Spinal cord (tissue), 10 donors: Measurements from ENCODE around the gene SH3PXD2B. TPM values are rescaled to one million over a fixed set of nuclear protein-coding genes. Genes with fewer than 3 reads are reported as not detected.

Experiments
- DNase-seq, 6 donors: peaks; one replicate each; pipeline versions ENCODE4 v3.0.0 to v3.0.0-alpha.2; 2013 to 2015; ENCODE audit warnings: low spot score in 6 of 6, low read depth in 4 of 6
- H3K27ac ChIP-seq: one replicate; pipeline ENCODE4 v1.5.1; 2013; ENCODE audit warnings: low read depth, low read length, control low read depth
- H3K27me3 ChIP-seq: one replicate; pipeline ENCODE4 v1.6.1; 2013; ENCODE audit warnings: low read length; ENCODE audit not compliant: control insufficient read depth, insufficient read depth
- H3K36me3 ChIP-seq: one replicate; pipeline ENCODE4 v1.6.1; 2013; ENCODE audit warnings: low read length; ENCODE audit not compliant: control insufficient read depth, insufficient read depth
- H3K4me1 ChIP-seq: one replicate; pipeline ENCODE4 v1.6.1; 2013; ENCODE audit warnings: low read length; ENCODE audit not compliant: control insufficient read depth, insufficient read depth
- H3K4me3 ChIP-seq: one replicate; pipeline ENCODE4 v1.5.1; 2013; ENCODE audit warnings: low read depth, low read length, control low read depth
- H3K9me3 ChIP-seq: one replicate; pipeline ENCODE4 v1.6.1; 2013; ENCODE audit warnings: low read length; ENCODE audit not compliant: control insufficient read depth, insufficient read depth
- WGBS: methylation state at CpG from one replicate; pipeline ENCODE4 v1.1.5; 2013; ENCODE audit warnings: missing lambda C conversion rate; ENCODE audit not compliant: insufficient coverage; 5-methylcytosine and 5-hydroxymethylcytosine counted together
- polyA plus RNA-seq, 2 donors: library from polyadenylated mRNA; unstranded; fragments of 120-200 nt; gene quantifications; one replicate each; pipeline ENCODE4 v1.2.1, GENCODE V29; 2013; ENCODE audit not compliant: insufficient read length in 2 of 2
- total RNA-seq, 2 donors: library from RNA; depleted of rRNA in 1 of 2; stranded (reverse); fragments of 120-200 nt in 1 of 2; fragments of >200 nt in 1 of 2; gene quantifications; one replicate each; pipeline versions ENCODE4 v1.2.3 to v1.2.4, GENCODE V29; 2013 to 2014
- donor health status: healthy.

SH3PXD2B gene
- total and polyA plus RNA-seq, 4 donors: 18.3 to 64.8 (median 42.5) TPM

DNA sequence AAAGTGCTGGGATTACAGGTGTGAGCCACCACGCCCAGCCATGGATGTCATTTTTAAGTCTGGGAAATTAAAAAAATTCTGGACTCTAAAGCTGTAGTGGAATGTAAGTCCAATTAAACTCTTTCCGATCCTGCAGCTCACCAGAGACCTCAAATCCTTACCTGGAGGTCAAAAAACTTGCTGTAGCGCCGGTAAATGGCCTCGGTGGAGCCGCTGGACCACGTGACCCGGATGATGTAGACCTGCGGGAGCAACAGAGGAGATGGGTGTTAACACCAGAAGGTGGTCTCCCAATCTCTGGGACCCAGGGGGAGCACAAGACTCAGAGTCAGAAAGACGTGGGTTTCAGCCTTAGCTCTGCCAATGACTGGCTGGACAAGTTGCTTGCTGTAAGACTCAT lies 32.1 kb downstream of the SH3PXD2B start:
- H3K27ac ChIP-seq: no peak overlapping the region
- H3K27me3 ChIP-seq: no peaks in the 10 kb centered on the region
- peaks cover 21% of the 10 kb centered on the region for H3K36me3 ChIP-seq
- H3K9me3 ChIP-seq: no peaks in the 10 kb centered on the region
- no peak for DNase-seq
- 92% methylated on average over 9 of the region's 10 CpGs for WGBS
- peaks cover 78% of the 10 kb centered on the region for H3K4me1 ChIP-seq
- H3K4me3 ChIP-seq: no peak overlapping the region

DNA sequence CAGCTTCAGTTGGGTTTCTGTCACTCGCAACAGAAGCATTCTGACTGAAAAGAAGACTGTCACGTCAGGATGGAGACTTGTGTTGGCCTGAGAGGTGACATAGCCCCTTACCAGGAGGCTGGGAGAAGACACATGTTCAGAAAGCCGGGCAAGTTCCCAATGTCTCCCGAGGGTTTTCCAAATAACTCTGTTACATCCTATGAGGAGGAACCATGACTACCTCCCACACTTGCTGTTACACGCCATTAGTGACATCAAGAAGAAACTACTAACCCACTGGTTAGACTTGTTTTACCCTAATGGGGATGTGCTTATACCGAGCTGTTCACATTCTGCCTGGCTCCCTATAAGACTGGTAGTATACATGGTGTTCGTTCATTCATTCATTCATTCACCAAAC lies 33.3 kb downstream of the SH3PXD2B start:
- no peak overlapping the region for H3K4me3 ChIP-seq
- peaks cover 74% of the 10 kb centered on the region for H3K4me1 ChIP-seq
- DNase-seq: no peak
- H3K27ac ChIP-seq: peak overlapping the region; percentile 88
- no peaks in the 10 kb centered on the region for H3K9me3 ChIP-seq
- H3K27me3 ChIP-seq: no peaks in the 10 kb centered on the region
- 80% methylated on average over 1 of the region's 7 CpGs for WGBS
- H3K36me3 ChIP-seq: peaks cover 21% of the 10 kb centered on the region

DNA sequence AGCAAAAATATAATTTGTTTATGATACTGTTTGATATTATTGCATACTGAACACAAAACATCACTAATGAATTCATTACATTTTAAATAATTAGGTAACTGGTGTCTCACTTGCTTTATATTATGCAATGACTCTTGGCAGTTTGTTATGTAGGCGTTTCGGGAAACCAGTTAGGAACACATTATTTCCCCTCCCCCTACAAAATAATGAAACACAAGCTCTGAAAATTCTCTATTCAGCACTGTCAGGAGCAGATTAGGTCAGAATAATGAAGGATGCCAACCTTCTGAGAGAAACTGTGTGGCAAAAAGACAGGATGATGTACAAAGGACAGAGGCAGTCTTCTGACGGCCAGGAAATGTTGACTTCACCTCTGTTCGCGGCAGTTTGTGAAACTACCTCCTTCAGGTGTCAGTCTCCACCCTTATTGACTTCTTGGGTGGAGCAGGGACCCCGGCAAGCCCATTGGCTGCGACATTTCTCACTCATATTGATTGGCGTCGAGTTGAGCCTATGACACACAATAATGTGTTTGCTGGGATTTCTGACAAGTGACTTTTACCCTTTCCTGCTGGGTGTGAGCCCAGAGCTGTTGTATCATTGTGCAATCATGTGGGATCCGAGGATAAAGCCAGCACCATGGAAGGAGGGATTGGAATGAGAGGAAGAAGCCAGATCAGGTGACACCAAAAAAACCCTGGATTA lies 33.9 kb downstream of the SH3PXD2B start:
- peaks cover 26% of the 10 kb centered on the region for H3K36me3 ChIP-seq
- no peaks in the 10 kb centered on the region for H3K9me3 ChIP-seq
- peak overlapping the region; percentile 88 for H3K27ac ChIP-seq
- DNase-seq: peak in 2 of 6 donors; percentile 52 to 88
- H3K27me3 ChIP-seq: no peaks in the 10 kb centered on the region
- 67% methylated on average over 8 of the region's 10 CpGs for WGBS
- peaks cover 73% of the 10 kb centered on the region for H3K4me1 ChIP-seq
- H3K4me3 ChIP-seq: no peak overlapping the region

DNA sequence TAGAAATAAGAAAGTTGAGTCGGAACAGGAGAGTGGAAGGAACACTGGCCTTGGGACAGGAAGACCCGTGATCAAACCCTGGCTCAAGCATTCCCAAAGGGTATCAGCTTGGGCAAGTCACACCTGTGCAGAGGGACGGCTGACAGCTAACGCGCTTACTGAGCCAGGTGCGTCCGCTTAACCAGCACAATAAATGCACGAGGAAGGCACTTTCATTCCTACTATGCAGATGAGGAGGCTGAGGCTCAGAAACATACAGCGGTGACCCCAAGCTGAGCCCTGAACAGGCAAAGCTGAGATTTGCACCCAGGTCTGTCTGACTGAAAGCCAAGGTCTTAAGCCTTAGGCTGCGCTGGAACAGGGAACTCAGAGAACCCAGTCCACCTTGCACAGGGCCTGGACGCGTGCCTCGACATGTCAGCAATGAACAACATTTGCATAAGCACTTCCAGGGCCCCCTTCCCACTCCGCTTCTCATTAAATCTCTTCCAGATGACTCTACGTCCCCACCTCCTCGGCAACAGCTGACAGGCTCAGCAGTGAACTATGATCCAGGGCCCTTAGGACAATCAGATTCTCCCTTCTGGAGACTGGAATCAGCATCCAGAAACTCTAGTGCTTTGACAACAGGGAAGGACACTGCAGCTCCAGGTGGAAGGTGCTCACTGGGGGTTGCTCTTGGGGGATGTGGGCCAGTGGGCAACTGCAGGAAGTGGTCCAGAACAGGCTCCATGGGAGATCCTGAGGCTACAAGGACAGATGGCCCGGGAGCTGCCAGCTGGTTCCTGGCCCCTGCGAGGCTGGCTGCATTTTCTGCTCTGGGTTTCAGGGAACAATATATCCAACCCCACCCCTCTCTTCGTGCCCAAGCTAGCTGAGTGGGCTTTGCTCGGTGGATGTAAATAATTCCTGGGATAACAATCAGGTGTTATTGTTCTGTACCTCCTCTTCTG lies 35.2 kb downstream of the SH3PXD2B start:
- Histone ChIP-seq H3K36me3 (peaks cover 23% of the 10 kb centered on the region), H3K9me3 (no peaks in the 10 kb centered on the region), H3K4me3 (no peak overlapping the region), H3K27me3 (no peaks in the 10 kb centered on the region), H3K4me1 (peaks cover 77% of the 10 kb centered on the region), H3K27ac (peak overlapping the region; percentile 88)
- 55% methylated on average over 14 of the region's 20 CpGs for WGBS
- peak in 1 of 6 donors; percentile 75 for DNase-seq

DNA sequence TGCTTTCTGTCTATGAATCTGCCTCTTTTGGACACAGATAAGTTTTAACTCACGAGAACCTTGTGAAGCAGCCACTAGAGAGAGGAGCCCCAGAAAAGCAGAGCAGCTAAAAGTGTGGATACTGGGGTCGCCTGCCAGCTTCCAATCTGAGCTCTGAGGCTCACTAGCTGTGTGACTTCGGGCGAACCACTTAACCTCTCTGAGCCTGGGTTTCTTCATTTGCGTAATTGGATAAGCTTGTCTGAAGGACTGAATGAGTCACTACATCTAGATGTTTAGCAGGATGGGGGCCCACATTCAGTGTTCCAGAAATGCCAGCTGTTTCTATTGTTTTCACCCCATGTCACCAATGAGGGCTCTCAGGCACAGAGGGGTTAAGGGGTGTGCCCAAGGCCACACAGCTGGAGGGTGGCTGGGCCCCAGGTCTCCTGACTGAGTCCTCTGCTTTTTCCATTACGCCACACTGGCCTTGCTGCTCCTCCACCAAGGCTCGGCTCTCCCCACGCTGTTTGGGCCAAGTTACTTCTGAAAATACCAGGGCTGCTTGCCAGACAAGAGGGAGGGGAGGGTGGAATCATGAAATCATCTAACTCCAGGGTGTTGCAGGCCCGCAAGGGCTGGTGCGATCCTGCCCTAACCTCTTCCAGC lies 36.2 kb downstream of the SH3PXD2B start:
- peaks cover 20% of the 10 kb centered on the region for H3K36me3 ChIP-seq
- no peaks in the 10 kb centered on the region for H3K27me3 ChIP-seq
- DNase-seq: peak in 2 of 6 donors; percentile 82 to 92
- H3K27ac ChIP-seq: peak overlapping the region; percentile 88
- peaks cover 83% of the 10 kb centered on the region for H3K4me1 ChIP-seq
- H3K9me3 ChIP-seq: no peaks in the 10 kb centered on the region
- 69% methylated on average over 8 of the region's 10 CpGs for WGBS
- H3K4me3 ChIP-seq: no peak overlapping the region

DNA sequence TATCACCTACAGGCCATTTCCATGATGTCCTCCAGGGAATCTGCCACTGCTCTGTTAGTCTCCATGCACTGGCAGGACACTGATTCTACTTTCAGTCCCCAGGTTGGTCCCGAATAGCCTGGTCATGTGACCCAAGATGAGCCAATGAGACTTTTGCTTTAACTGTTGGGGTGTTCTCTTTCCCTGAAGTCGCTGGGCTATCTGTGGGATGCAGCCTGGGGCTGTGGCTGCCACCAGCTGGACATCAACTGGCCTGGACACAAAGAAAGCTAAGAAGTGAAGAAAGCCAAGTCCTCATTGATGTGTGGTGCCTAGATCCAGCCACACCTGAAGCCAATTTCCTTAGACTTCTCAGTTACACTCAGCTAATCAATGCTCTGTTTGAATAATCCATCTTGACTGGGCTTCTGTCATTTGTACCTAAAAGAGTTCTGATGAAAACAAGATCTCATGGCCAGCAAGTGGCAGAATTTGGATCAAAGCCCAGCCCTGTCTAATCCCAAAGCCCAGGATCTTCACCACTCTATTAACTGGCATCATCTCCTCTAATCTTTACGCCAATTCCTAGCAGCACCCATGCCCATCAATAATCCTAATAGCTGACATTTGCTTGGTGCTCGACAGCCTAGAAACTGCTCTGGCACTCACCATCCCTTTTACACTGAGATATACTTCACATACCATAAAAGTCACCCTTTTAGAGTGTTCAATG lies 37.0 kb downstream of the SH3PXD2B start:
- Histone ChIP-seq H3K36me3 (peaks cover 20% of the 10 kb centered on the region), H3K4me3 (no peak overlapping the region), H3K27ac (peak overlapping the region; percentile 88), H3K9me3 (no peaks in the 10 kb centered on the region), H3K27me3 (no peaks in the 10 kb centered on the region), H3K4me1 (peaks cover 83% of the 10 kb centered on the region)
- WGBS: 58% methylated on average over 3 of the region's 4 CpGs
- DNase-seq: no peak

DNA sequence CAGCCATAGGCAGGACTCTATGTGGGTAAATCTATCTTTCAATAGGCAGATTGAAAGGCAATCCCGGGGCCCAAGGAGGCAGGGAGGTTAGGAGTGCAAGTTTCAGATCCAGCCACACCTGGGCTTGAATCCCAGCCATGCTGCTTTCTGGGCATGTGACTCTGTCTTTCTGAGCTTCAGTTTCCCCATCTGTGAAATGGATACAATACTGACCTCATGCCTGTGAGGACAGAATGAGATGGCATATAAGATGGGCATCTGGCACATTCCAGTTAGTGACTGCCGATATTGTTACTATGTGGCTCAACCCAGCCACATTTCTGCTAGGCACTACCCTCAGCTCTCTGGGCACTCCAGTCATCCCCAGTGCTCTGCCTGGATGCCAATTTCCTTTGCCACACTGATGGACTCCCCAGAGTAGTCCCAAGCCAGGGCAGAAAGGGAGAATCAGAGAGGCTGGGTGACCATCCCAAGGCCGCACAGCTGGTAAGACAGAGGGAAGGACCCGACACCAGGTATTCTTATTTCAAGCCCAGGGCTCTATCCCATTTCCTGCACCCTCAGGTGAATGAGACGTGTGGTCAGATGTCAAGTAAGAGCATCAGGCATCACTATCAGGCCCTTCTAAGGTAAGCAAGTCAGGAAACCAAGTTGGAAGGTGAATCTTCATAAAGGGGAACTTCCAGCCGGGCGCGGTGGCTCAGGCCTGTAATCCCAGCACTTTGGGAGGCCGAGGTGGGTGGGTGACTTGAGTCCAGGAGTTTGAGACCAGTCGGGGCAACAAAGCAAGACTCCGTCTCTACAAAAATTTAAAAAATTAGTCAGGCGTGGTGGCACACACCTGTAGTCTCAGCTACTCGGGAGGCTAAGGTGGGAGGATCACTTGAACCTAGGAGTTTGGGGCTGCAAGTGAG lies 38.7 kb downstream of the SH3PXD2B start:
- no peak for DNase-seq
- Histone ChIP-seq H3K4me3 (no peak overlapping the region), H3K27me3 (no peaks in the 10 kb centered on the region), H3K9me3 (no peaks in the 10 kb centered on the region), H3K27ac (peak overlapping the region; percentile 83), H3K4me1 (peaks cover 80% of the 10 kb centered on the region), H3K36me3 (peaks cover 17% of the 10 kb centered on the region)
- 96% methylated on average over 12 of the region's 13 CpGs for WGBS

DNA sequence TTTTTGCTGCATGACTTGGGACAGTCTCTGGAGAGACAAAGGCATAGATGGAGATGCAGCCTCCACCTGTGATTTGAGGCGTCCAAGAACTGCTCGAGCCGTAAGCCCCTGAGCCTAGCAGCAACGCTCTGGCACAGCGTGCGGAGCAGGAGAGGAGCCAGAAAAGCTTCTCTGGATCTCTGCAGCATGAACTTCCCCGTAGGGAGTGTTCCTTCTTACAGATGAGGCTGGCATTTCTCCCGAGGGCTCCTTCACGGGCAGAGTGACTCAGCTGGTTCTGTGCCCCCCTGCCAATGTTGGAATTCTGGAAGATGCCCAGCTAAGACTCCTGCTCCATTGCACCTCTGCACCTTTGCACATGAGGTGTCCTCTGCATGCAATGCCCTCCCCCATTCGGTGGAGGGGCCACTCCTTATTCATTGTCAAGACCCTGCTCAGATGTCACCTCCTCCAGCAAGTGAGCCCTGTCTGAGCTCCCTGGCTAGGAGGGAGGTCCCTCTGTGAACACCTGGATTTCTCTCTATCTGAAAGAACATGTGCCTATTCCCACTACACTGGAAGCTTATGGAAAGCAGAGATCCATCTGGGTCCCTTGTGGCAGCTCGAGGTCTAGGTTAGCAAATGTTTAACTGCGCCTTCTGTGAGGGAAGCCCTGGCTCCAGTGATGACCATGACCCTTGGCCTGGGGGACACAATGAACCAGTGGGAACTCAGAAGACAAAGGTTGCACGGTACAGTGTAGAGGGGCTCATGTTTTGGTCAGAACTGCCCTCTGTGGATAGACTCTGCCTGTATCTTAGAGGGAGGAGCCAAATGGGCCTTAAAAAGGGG lies 39.6 kb downstream of the SH3PXD2B start:
- 28% methylated on average over 12 of the region's 13 CpGs for WGBS
- peaks cover 73% of the 10 kb centered on the region for H3K4me1 ChIP-seq

More for the DNA sequence above, 39.6 kb downstream of the SH3PXD2B start:
- Histone ChIP-seq H3K27ac (peak overlapping the region; percentile 83), H3K4me3 (no peak overlapping the region), H3K27me3 (no peaks in the 10 kb centered on the region), H3K36me3 (peaks cover 14% of the 10 kb centered on the region), H3K9me3 (no peaks in the 10 kb centered on the region)
- DNase-seq: peak in 2 of 6 donors; percentile 82 to 83
